ENCODE data around the gene INO80.

- TF ChIP-seq POLR2A (IDR thresholded peaks at IDR 0.05; ENCODE audit: low read depth) (no peak), POLR2AphosphoS5 (IDR thresholded peaks at IDR 0.05) (no peak), CTCF (IDR thresholded peaks at IDR 0.05) (no peak)
These were observed 141.2 kb downstream of the INO80 start for GRCh38 chr15:40974879-40975278.

All from esophagus muscularis mucosa (tissue), 3 donors.